RCC 7860 (cell line): ENCODE measurements around the gene FAM135A.
"Not testable (repeated sequence)": the region's sequence is repeated elsewhere in the genome, so short reads cannot be mapped to it uniquely, and the experiment has no call there.

Experiments
- DNase-seq: peaks from one replicate; pipeline ENCODE4 v3.0.0-alpha.2; 2015; ENCODE audit warnings: low spot score
- FAIRE-seq: peaks from 2 replicates; lab custom pipeline; 2012; peaks lifted over from hg19 to GRCh38; lab: Jason Lieb, UNC

Gene FAM135A

GRCh38 chr6:70607371-70607770 lies 194.1 kb downstream of the FAM135A start:
- not testable (repeated sequence) for FAIRE-seq, DNase-seq

- not testable (repeated sequence) for FAIRE-seq, DNase-seq
Observed at GRCh38 chr6:70609181-70609580, 195.9 kb downstream of the FAM135A start.
